HepG2 (cell line): ENCODE measurements around the gene ZNF782. TPM values are rescaled to one million over a fixed set of nuclear protein-coding genes. Genes with fewer than 3 reads are reported as not detected.

Source experiments
- FOXO1 ChIP-seq: sonication (generic); formaldehyde crosslinking; IDR thresholded peaks from 2 replicates; pipeline ENCODE4 v1.4.0; 2020; ENCODE audit warnings: missing genetic modification reagents
- HDAC2 ChIP-seq: sonication (generic); formaldehyde crosslinking; IDR thresholded peaks from 2 replicates; pipeline ENCODE4 v1.4.0; 2020; ENCODE audit warnings: missing genetic modification reagents
- IRF2 ChIP-seq: IDR thresholded peaks from 2 replicates; pipeline ENCODE4 v1.6.1; 2018; ENCODE audit warnings: missing genetic modification reagents, missing compliant biosample characterization
- KAT2B ChIP-seq: fragments of 150-350 bp; IDR thresholded peaks from 2 replicates; pipeline ENCODE4 v1.6.1; 2014; ENCODE audit warnings: low read depth, low read length, borderline replicate concordance
- KAT8 ChIP-seq: IDR thresholded peaks from 2 replicates; pipeline ENCODE4 v1.6.1; 2016; ENCODE audit warnings: missing genetic modification reagents, missing compliant biosample characterization
- MED1 ChIP-seq: sonication (generic); formaldehyde crosslinking; IDR thresholded peaks from 2 replicates; pipeline ENCODE4 v1.4.0; 2020; ENCODE audit warnings: missing genetic modification reagents
- NFE2L2 ChIP-seq: fragments of 150-350 bp; IDR thresholded peaks from 2 replicates; pipeline ENCODE4 v1.6.1; 2014; ENCODE audit warnings: low read length
- NKX3-1 ChIP-seq: sonication (generic); formaldehyde crosslinking; IDR thresholded peaks from 2 replicates; pipeline ENCODE4 v1.5.0; 2020; ENCODE audit warnings: missing genetic modification reagents
- RARA ChIP-seq: IDR thresholded peaks from 2 replicates; pipeline ENCODE4 v1.6.1; 2016; ENCODE audit warnings: missing genetic modification reagents, missing compliant biosample characterization
- RFX1 ChIP-seq: fragments of 450-650 bp; IDR thresholded peaks from 2 replicates; pipeline ENCODE4 v1.6.1; 2017
- SALL1 ChIP-seq: sonication (generic); formaldehyde crosslinking; IDR thresholded peaks from 2 replicates; pipeline ENCODE4 v1.8.0; 2022; ENCODE audit warnings: mild to moderate bottlenecking, missing genetic modification reagents
- ZNF274 ChIP-seq: sonication (generic); formaldehyde crosslinking; IDR thresholded peaks from 2 replicates; pipeline ENCODE4 v1.5.1; 2020; ENCODE audit warnings: mild to moderate bottlenecking, missing genetic modification reagents
- ZNF879 ChIP-seq: sonication (generic); formaldehyde crosslinking; IDR thresholded peaks from 2 replicates; pipeline ENCODE4 v1.8.1; 2023; ENCODE audit warnings: missing genetic modification reagents
- polyA plus RNA-seq, 8 experiments: library from polyadenylated mRNA; depleted of rRNA in 3 of 8; stranded (reverse) in 7 of 8; unstranded in 1 of 8; fragments of >200 nt; fragmentation: Illumina TruSeq in 4 of 8; extraction: Trizol in 4 of 8; gene quantifications; 2 replicates each; pipeline versions ENCODE4 v1.2.1 to v1.2.3, GENCODE V29; 2011 to 2016; ENCODE audit warnings: low read depth in 4 of 8, missing spikeins in 1 of 8, mixed read lengths in 1 of 8; ENCODE audit not compliant: insufficient read depth in 1 of 8
- total RNA-seq, 5 experiments: library from RNA; depleted of rRNA; stranded (reverse); fragments of >200 nt; fragmentation: Illumina TruSeq; extraction: Trizol; gene quantifications; 2 replicates each; pipeline ENCODE4 v1.2.3, GENCODE V29; 2016; ENCODE audit warnings: low read depth in 1 of 5
- TF ChIP-seq, protein P1 (sequence below): sonication (generic); formaldehyde crosslinking; IDR thresholded peaks from 2 replicates; pipeline ENCODE4 v1.9.0; 2021; ENCODE audit warnings: missing genetic modification reagents, mild to moderate bottlenecking, borderline replicate concordance
- TF ChIP-seq, protein P2 (sequence below), 2 experiments: IDR thresholded peaks; 2 replicates each; pipeline ENCODE4 v1.6.1; 2011 to 2012; ENCODE audit warnings: low read length in 2 of 2, borderline replicate concordance in 1 of 2, low read depth in 1 of 2, mild to moderate bottlenecking in 1 of 2, moderate library complexity in 1 of 2
- TF ChIP-seq, protein P3 (sequence below): sonication (generic); formaldehyde crosslinking; IDR thresholded peaks from 2 replicates; pipeline ENCODE4 v1.5.0; 2020; ENCODE audit warnings: missing genetic modification reagents
- TF ChIP-seq, protein P4 (sequence below): sonication (generic); formaldehyde crosslinking; IDR thresholded peaks from 2 replicates; pipeline ENCODE4 v1.8.0; 2023; ENCODE audit warnings: mild to moderate bottlenecking, missing genetic modification reagents
- TF ChIP-seq, protein P5 (sequence below): sonication (generic); formaldehyde crosslinking; IDR thresholded peaks from 2 replicates; pipeline ENCODE4 v1.4.0; 2020; ENCODE audit warnings: missing genetic modification reagents, borderline replicate concordance

Gene ZNF782
- total and polyA plus RNA-seq, 2 of the 13 experiments (the other 11 are each of a cell fraction or from before 2014, with no cell fraction given): 1.4 to 4.9 TPM

DNA sequence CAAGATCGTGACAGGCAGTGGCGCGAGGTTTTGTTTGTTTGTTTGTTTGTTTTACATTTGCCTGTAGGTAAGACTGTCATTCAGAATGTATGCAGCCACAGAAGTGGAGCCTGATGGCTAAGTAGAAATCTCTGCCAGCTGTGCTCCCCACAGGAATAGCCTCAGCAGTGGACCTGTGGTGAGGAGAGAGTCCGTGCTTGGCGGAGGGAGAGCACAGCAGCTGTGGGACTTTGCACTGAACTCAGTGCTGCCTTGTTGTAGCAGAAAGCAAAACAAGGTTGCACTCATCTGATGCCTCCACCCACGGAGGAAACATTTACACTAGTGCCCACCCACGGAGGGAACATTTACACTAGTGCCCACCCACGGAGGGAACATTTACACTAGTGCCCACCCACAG lies 4.4 kb upstream of the ZNF782 start (continued):
- TF ChIP-seq NFE2L2: no peak
- TF ChIP-seq, protein P1, sequence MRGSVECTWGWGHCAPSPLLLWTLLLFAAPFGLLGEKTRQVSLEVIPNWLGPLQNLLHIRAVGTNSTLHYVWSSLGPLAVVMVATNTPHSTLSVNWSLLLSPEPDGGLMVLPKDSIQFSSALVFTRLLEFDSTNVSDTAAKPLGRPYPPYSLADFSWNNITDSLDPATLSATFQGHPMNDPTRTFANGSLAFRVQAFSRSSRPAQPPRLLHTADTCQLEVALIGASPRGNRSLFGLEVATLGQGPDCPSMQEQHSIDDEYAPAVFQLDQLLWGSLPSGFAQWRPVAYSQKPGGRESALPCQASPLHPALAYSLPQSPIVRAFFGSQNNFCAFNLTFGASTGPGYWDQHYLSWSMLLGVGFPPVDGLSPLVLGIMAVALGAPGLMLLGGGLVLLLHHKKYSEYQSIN: no peak
- TF ChIP-seq ZNF274 (CRISPR knock-in tag): no peak
- peak; percentile 81 for TF ChIP-seq SALL1 (CRISPR knock-in tag)
- TF ChIP-seq HDAC2: peak; percentile 53; the same call in 1 of the 2 replicates
- TF ChIP-seq IRF2 (CRISPR knock-in tag): no peak
- TF ChIP-seq RARA (CRISPR knock-in tag): 0 out of 2 replicates have a peak, but pooled peaks have one; percentile 9
- 0 out of 2 replicates have a peak, but pooled peaks have one; percentile 51 for TF ChIP-seq FOXO1 (CRISPR knock-in tag)
- TF ChIP-seq, protein P2, sequence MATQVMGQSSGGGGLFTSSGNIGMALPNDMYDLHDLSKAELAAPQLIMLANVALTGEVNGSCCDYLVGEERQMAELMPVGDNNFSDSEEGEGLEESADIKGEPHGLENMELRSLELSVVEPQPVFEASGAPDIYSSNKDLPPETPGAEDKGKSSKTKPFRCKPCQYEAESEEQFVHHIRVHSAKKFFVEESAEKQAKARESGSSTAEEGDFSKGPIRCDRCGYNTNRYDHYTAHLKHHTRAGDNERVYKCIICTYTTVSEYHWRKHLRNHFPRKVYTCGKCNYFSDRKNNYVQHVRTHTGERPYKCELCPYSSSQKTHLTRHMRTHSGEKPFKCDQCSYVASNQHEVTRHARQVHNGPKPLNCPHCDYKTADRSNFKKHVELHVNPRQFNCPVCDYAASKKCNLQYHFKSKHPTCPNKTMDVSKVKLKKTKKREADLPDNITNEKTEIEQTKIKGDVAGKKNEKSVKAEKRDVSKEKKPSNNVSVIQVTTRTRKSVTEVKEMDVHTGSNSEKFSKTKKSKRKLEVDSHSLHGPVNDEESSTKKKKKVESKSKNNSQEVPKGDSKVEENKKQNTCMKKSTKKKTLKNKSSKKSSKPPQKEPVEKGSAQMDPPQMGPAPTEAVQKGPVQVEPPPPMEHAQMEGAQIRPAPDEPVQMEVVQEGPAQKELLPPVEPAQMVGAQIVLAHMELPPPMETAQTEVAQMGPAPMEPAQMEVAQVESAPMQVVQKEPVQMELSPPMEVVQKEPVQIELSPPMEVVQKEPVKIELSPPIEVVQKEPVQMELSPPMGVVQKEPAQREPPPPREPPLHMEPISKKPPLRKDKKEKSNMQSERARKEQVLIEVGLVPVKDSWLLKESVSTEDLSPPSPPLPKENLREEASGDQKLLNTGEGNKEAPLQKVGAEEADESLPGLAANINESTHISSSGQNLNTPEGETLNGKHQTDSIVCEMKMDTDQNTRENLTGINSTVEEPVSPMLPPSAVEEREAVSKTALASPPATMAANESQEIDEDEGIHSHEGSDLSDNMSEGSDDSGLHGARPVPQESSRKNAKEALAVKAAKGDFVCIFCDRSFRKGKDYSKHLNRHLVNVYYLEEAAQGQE (IDR thresholded peaks at IDR 0.05; ENCODE audit: borderline replicate concordance in 1 of 2, low read depth in 1 of 2, low read length in 2 of 2): no peak
- TF ChIP-seq, protein P3, sequence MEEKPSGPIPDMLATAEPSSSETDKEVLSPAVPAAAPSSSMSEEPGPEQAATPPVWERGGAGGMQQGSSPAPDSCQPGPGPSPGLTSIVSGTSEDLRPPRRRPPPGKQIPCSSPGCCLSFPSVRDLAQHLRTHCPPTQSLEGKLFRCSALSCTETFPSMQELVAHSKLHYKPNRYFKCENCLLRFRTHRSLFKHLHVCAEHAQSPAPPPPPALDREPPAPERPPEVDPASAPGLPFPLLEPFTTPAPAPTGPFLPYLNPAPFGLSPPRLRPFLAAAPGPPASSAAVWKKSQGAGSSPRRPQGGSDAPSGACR: no peak
- TF ChIP-seq KAT2B: no peak
- no peak for TF ChIP-seq NKX3-1 (CRISPR knock-in tag)
- no peak for TF ChIP-seq KAT8 (CRISPR knock-in tag)
- TF ChIP-seq, protein P4, sequence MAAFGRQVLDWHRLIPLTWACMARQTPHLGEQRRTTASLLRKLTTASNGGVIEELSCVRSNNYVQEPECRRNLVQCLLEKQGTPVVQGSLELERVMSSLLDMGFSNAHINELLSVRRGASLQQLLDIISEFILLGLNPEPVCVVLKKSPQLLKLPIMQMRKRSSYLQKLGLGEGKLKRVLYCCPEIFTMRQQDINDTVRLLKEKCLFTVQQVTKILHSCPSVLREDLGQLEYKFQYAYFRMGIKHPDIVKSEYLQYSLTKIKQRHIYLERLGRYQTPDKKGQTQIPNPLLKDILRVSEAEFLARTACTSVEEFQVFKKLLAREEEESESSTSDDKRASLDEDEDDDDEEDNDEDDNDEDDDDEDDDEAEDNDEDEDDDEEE (CRISPR knock-in tag): no peak
- TF ChIP-seq ZNF879 (CRISPR knock-in tag): no peak
- TF ChIP-seq, protein P5, sequence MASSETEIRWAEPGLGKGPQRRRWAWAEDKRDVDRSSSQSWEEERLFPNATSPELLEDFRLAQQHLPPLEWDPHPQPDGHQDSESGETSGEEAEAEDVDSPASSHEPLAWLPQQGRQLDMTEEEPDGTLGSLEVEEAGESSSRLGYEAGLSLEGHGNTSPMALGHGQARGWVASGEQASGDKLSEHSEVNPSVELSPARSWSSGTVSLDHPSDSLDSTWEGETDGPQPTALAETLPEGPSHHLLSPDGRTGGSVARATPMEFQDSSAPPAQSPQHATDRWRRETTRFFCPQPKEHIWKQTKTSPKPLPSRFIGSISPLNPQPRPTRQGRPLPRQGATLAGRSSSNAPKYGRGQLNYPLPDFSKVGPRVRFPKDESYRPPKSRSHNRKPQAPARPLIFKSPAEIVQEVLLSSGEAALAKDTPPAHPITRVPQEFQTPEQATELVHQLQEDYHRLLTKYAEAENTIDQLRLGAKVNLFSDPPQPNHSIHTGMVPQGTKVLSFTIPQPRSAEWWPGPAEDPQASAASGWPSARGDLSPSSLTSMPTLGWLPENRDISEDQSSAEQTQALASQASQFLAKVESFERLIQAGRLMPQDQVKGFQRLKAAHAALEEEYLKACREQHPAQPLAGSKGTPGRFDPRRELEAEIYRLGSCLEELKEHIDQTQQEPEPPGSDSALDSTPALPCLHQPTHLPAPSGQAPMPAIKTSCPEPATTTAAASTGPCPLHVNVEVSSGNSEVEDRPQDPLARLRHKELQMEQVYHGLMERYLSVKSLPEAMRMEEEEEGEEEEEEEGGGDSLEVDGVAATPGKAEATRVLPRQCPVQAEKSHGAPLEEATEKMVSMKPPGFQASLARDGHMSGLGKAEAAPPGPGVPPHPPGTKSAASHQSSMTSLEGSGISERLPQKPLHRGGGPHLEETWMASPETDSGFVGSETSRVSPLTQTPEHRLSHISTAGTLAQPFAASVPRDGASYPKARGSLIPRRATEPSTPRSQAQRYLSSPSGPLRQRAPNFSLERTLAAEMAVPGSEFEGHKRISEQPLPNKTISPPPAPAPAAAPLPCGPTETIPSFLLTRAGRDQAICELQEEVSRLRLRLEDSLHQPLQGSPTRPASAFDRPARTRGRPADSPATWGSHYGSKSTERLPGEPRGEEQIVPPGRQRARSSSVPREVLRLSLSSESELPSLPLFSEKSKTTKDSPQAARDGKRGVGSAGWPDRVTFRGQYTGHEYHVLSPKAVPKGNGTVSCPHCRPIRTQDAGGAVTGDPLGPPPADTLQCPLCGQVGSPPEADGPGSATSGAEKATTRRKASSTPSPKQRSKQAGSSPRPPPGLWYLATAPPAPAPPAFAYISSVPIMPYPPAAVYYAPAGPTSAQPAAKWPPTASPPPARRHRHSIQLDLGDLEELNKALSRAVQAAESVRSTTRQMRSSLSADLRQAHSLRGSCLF: no peak
- no peak for TF ChIP-seq MED1 (CRISPR knock-in tag)
- TF ChIP-seq RFX1: no peak
